GM23338 (cell line): Measurements from ENCODE around the gene MED27. TPM values are rescaled to one million over a fixed set of nuclear protein-coding genes. Genes with fewer than 3 reads are reported as not detected.

ENCODE experiments used
- ATAC-seq: fragments of 200-7000 bp; cut with Tn5 transposase; 3 replicates; pipeline ENCODE4 v1.9.1; 2020
- DNase-seq: peaks from one replicate; pipeline ENCODE4 v3.0.0-alpha.2; 2015; ENCODE audit warnings: low spot score
- H2AFZ ChIP-seq: fragments of 200-600 bp; sonication (generic); 2 replicates; pipeline ENCODE4 v1.8.0; 2016; ENCODE audit warnings: antibody characterized with exemption, mild to moderate bottlenecking, moderate library complexity
- H3F3A ChIP-seq: fragments of 200-600 bp; sonication (generic); replicated peaks from 2 replicates; pipeline ENCODE4 v1.8.0; 2017; ENCODE audit warnings: antibody characterized with exemption, mixed run types, low read depth
- H3K27ac ChIP-seq: fragments of 200-600 bp; sonication (generic); 2 replicates; pipeline ENCODE4 v1.6.1; 2016; ENCODE audit warnings: low read depth
- H3K27me3 ChIP-seq: fragments of 200-600 bp; sonication (generic); 2 replicates; pipeline ENCODE4 v1.8.0; 2016; ENCODE audit warnings: mild to moderate bottlenecking, mixed run types, moderate library complexity; ENCODE audit not compliant: insufficient read depth
- H3K36me3 ChIP-seq: fragments of 200-600 bp; sonication (generic); 2 replicates; pipeline ENCODE4 v1.8.0; 2016; ENCODE audit warnings: mild to moderate bottlenecking; ENCODE audit not compliant: insufficient read depth
- H3K4me1 ChIP-seq: fragments of 200-600 bp; sonication (generic); 2 replicates; pipeline ENCODE4 v1.8.0; 2016; ENCODE audit warnings: mild to moderate bottlenecking, moderate library complexity; ENCODE audit not compliant: insufficient read depth
- H3K4me2 ChIP-seq: fragments of 200-600 bp; sonication (generic); 2 replicates; pipeline ENCODE4 v1.7.1; 2017; ENCODE audit warnings: mixed run types
- H3K4me3 ChIP-seq: fragments of 200-600 bp; sonication (generic); 2 replicates; pipeline ENCODE4 v1.6.1; 2016; ENCODE audit warnings: mixed run types
- H3K79me2 ChIP-seq: fragments of 200-600 bp; sonication (generic); replicated peaks from 2 replicates; pipeline ENCODE4 v1.8.0; 2017; ENCODE audit warnings: mild to moderate bottlenecking; ENCODE audit not compliant: insufficient read depth
- H3K9me2 ChIP-seq: fragments of 200-600 bp; sonication (generic); 2 replicates; pipeline ENCODE4 v1.8.0; 2017; ENCODE audit not compliant: insufficient read depth
- H4K20me1 ChIP-seq: fragments of 200-600 bp; sonication (generic); replicated peaks from 2 replicates; pipeline ENCODE4 v1.8.0; 2017; ENCODE audit warnings: mild to moderate bottlenecking; ENCODE audit not compliant: insufficient read depth
- H3K27ac Mint-ChIP-seq: 2 replicates; pipeline ENCODE4 v1.8.0; 2020; ENCODE audit warnings: inconsistent platforms, mild to moderate bottlenecking, moderate library complexity, mixed read lengths
- H3K27me3 Mint-ChIP-seq: 3 replicates; pipeline ENCODE4 v1.8.0; 2022; ENCODE audit warnings: low read depth, mild to moderate bottlenecking, moderate library complexity, mixed read lengths, inconsistent platforms; ENCODE audit not compliant: insufficient read depth, poor library complexity
- H3K36me3 Mint-ChIP-seq: 3 replicates; pipeline ENCODE4 v1.8.0; 2021; ENCODE audit warnings: low read depth, mild to moderate bottlenecking, inconsistent platforms, moderate library complexity, mixed read lengths
- H3K4me1 Mint-ChIP-seq: 3 replicates; pipeline ENCODE4 v1.8.0; 2020; ENCODE audit warnings: mild to moderate bottlenecking, inconsistent platforms, mixed read lengths
- H3K4me3 Mint-ChIP-seq: 3 replicates; pipeline ENCODE4 v1.8.0; 2021; ENCODE audit warnings: moderate library complexity, mild to moderate bottlenecking, inconsistent platforms, mixed read lengths
- H3K9me3 Mint-ChIP-seq: 3 replicates; pipeline ENCODE4 v1.8.0; 2020; ENCODE audit warnings: moderate library complexity, mild to moderate bottlenecking, inconsistent platforms, mixed read lengths
- ETS1 ChIP-seq: IDR thresholded peaks from 2 replicates; pipeline ENCODE4 v1.6.1; 2016; ENCODE audit warnings: antibody characterized with exemption
- JUNB ChIP-seq: IDR thresholded peaks from one replicate; pipeline ENCODE4 v1.6.1; 2016; ENCODE audit warnings: antibody characterized with exemption; ENCODE audit not compliant: unreplicated experiment
- POLR2AphosphoS5 ChIP-seq: IDR thresholded peaks from 2 replicates; pipeline ENCODE4 v1.6.1; 2016; ENCODE audit warnings: antibody characterized with exemption, low read depth
- ZNF462 ChIP-seq: fragments of 250-450 bp; sonication (Bioruptor Pico); IDR thresholded peaks from 2 replicates; pipeline ENCODE4 v1.5.0; 2020; ENCODE audit warnings: mild to moderate bottlenecking, moderate library complexity
- polyA plus RNA-seq: library from polyadenylated mRNA; unstranded; fragments of >200 nt; fragmentation: Nextera tagmentation; extraction: Ambion mirVana; gene quantifications from 2 replicates; pipeline ENCODE4 v1.2.1, GENCODE V29; 2016
- total RNA-seq: library from RNA; depleted of rRNA; stranded (reverse); fragments of >200 nt; shearing (Covaris generic); gene quantifications from 2 replicates; pipeline ENCODE4 v1.2.3, GENCODE V29; 2014

The MED27 gene
- total and polyA plus RNA-seq, 2 experiments from 2014 or later: 30.6 to 35.0 TPM

GRCh38 chr9:131992906-131993657 lies 86.6 kb downstream of the MED27 start (continued):
- TF ChIP-seq ZNF462 (CRISPR knock-in tag) (no peak), ETS1 (no peak), POLR2AphosphoS5 (no peak), JUNB (no peak)

- H3K36me3 ChIP-seq: no peaks in the 10 kb centered on the region
- no peak overlapping the region for H2AFZ ChIP-seq
- no peak overlapping the region for H3K4me3 ChIP-seq
- Mint-ChIP-seq H3K4me1 (peaks cover 31% of the 10 kb centered on the region), H3K4me3 (no peak overlapping the region), H3K27me3 (no peaks in the 10 kb centered on the region), H3K9me3 (no peaks in the 10 kb centered on the region), H3K27ac (peak overlapping the region; percentile 4; the same call in 1 of the 2 replicates), H3K36me3 (no peaks in the 10 kb centered on the region)
- no peaks in the 10 kb centered on the region for H3K9me2 ChIP-seq
- H3K27me3 ChIP-seq: no peaks in the 10 kb centered on the region
- H4K20me1 ChIP-seq: peaks cover 20% of the 10 kb centered on the region
- peaks cover 29% of the 10 kb centered on the region for H3K4me1 ChIP-seq
- peak; percentile 57 for ATAC-seq
- H3K79me2 ChIP-seq: no peaks in the 10 kb centered on the region
- DNase-seq: peak; percentile 57
- TF ChIP-seq JUNB: no peak
- H3K4me2 ChIP-seq: peak overlapping the region; percentile 45; the same call in 1 of the 2 replicates
- H3F3A ChIP-seq: no peaks in the 10 kb centered on the region
- H3K27ac ChIP-seq: no peak overlapping the region
Observed at GRCh38 chr9:131987232-131987631, 92.4 kb downstream of the MED27 start.
